Measurements from ENCODE around the gene ATP9A.

The ATP9A gene

DNA sequence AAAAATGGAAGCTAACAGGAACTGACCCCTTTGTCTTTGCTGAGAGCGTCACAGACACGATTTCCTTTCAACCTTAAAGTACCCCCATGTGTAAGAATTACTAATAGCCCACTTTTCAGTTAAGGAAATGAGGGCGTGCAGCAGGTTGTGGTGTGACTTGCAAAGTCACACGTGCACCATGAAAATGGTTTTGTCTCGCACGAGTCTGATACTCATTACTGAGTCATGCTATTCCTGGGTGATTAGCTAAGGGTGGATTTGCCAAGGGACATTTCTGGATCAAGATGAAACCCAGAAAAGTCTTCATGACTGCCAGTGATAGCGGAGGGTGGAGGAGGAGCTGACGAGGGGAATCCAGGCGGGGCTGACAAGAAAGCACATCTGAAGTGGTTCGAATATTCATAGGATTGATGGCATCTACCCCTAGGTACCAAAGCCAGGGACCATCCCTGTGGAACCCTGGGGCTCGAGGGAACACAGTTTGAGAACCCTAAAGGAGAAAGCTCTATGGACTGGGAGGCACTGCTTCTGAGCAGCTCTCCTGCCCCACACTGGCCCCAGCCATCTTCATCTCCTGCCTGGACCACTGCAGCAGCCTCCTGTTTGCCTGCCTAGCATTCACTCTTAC, 213.5 kb downstream of the ATP9A start:
- ATAC-seq (replicated peaks) (peak; percentile 91), DNase-seq (peak in 1 of 3 experiments; percentile 49)
- H3K4me1 Mint-ChIP-seq (ENCODE audit: low read depth in 2 of 2): peaks cover 12 to 21% of the 10 kb centered on the region in 2 donors
- peak overlapping the region; percentile 63 to 69 for H3K4me3 Mint-ChIP-seq
- peaks cover 6% of the 10 kb centered on the region for H3K36me3 Mint-ChIP-seq (ENCODE audit: insufficient read depth)
- H3K9me3 Mint-ChIP-seq: no peaks in the 10 kb centered on the region
- H3K27me3 Mint-ChIP-seq: peaks cover 5 to 39% of the 10 kb centered on the region in 2 donors
- peak overlapping the region; percentile 4 to 87 for H3K27ac Mint-ChIP-seq

DNA sequence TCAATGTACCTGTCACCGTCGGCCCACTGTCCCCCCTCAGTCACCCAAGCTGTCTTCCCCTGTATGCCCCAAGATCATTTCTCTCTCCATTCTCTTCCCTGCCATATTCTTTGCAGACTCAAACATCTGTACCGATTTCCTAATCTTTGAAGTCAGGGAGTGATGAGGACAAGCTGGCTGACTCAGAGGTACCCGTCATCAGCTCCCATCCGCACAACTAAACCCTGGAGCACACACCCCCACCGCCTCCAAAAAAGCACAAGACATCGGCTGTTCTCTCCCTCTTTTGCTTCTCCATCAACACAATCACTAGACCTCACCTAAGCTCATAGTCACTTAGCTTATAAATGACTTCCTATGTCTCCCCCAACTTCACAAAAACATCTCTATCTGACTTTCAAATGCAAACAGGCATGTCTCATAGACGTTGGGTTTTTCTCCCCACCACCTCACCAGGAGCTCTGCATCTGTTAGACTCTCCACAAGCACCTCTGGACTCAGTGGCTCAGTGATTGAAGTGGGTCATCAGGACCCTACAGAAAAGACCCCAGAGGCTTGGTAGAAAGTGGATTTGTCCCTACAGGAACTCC, 214.2 kb downstream of the ATP9A start:
- no peak for DNase-seq
- ATAC-seq (replicated peaks): peak; percentile 55
- H3K9me3 Mint-ChIP-seq: no peaks in the 10 kb centered on the region
- peak overlapping the region in 1 of 2 donors; percentile 69 for H3K4me3 Mint-ChIP-seq
- peaks cover 12 to 21% of the 10 kb centered on the region in 2 donors for H3K4me1 Mint-ChIP-seq (ENCODE audit: low read depth in 2 of 2)
- peaks cover 0 to 32% of the 10 kb centered on the region in 2 donors for H3K27me3 Mint-ChIP-seq
- peak overlapping the region; percentile 4 to 87 for H3K27ac Mint-ChIP-seq
- H3K36me3 Mint-ChIP-seq (ENCODE audit: insufficient read depth): peaks cover 3% of the 10 kb centered on the region

DNA sequence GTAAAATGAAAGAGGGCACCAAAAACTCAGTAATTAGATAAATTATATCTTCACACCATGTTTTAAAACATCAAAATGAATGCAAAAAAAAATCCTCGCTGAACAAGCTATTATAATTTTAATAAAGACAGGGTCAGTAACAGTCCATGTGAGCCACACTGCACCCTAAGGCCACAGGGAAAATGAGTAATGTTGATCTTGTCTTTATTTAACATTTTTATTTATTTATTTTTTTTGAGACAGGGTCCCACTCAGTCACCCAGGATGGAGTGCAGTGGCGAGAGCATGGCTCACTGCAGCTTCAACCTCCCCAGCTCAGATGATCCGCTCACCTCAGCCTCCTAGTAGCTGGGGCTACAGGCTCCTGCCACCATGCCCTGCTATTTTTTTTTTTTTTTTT, 217.0 kb downstream of the ATP9A start:
- peaks cover 3% of the 10 kb centered on the region for H3K36me3 Mint-ChIP-seq (ENCODE audit: insufficient read depth)
- ATAC-seq (replicated peaks) (no peak), DNase-seq (no peak)
- H3K4me3 Mint-ChIP-seq: no peak overlapping the region
- peaks cover 12 to 21% of the 10 kb centered on the region in 2 donors for H3K4me1 Mint-ChIP-seq (ENCODE audit: low read depth in 2 of 2)
- H3K9me3 Mint-ChIP-seq: no peaks in the 10 kb centered on the region
- H3K27me3 Mint-ChIP-seq: peaks cover 0 to 11% of the 10 kb centered on the region in 2 donors
- H3K27ac Mint-ChIP-seq: no peak overlapping the region

DNA sequence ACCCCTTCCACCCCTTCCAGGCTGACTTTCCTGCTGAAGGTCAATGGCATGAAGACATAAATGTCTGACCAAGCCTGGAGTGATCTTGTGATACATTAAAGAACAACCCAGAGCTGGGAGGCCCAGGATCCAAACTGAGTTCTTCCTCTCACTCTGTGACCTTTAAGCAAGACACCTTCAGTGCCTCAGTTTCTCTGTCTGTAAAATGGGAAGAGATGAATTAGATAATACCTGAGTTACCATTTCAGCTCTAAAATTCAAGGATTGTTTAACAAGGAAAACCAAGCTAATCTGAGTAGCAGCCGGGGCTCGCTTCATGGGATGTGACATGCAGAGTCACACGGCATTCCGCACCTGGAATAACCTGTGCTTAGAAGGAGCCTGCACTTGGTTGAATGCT, 218.7 kb downstream of the ATP9A start:
- Mint-ChIP-seq H3K4me1 (ENCODE audit: low read depth in 2 of 2) (peaks cover 7 to 8% of the 10 kb centered on the region in 2 donors), H3K4me3 (no peak overlapping the region), H3K27ac (no peak overlapping the region), H3K9me3 (no peaks in the 10 kb centered on the region), H3K36me3 (ENCODE audit: insufficient read depth) (no peaks in the 10 kb centered on the region), H3K27me3 (no peaks in the 10 kb centered on the region)
- ATAC-seq (replicated peaks): no peak
- DNase-seq: no peak

DNA sequence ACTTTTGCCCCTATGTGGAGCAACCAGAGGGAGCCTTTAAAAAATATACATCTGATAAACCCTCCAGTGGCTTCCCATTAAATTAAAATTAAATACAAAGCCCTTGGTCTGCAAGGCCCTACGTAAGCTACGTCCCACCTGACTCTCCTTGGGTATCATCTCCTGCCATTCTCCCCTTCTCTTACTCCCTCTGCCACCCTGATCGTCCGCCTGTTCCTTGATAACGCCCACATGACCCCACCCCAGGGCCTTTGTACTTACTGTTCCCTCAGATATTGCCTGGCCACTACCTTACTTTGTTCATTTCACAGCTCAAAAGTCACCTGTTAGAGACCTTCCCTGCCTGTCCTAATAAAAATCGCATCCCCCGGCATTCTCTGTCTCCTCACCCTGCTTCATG, 220.2 kb downstream of the ATP9A start:
- Mint-ChIP-seq H3K4me3 (no peak overlapping the region), H3K36me3 (ENCODE audit: insufficient read depth) (peaks cover 3% of the 10 kb centered on the region)
- no peak for ATAC-seq (replicated peaks)

More for the DNA sequence above, 220.2 kb downstream of the ATP9A start:
- peaks cover 4% of the 10 kb centered on the region in 2 donors for H3K4me1 Mint-ChIP-seq (ENCODE audit: low read depth in 2 of 2)
- H3K9me3 Mint-ChIP-seq: no peaks in the 10 kb centered on the region
- DNase-seq: no peak
- H3K27me3 Mint-ChIP-seq: no peaks in the 10 kb centered on the region
- no peak overlapping the region for H3K27ac Mint-ChIP-seq
